GM20000 (cell line): Measurements from ENCODE around the gene KLK3.

Experiments
- DNase-seq: peaks from one replicate; pipeline ENCODE4 v3.0.0; 2012; ENCODE audit warnings: low spot score
- TF ChIP-seq, protein P1 (sequence below): IDR thresholded peaks from 2 replicates; pipeline ENCODE4 v1.5.1; 2012; ENCODE audit warnings: mild to moderate bottlenecking, control low read depth; ENCODE audit errors: extremely low read depth, missing control alignments

KLK3 gene

DNA sequence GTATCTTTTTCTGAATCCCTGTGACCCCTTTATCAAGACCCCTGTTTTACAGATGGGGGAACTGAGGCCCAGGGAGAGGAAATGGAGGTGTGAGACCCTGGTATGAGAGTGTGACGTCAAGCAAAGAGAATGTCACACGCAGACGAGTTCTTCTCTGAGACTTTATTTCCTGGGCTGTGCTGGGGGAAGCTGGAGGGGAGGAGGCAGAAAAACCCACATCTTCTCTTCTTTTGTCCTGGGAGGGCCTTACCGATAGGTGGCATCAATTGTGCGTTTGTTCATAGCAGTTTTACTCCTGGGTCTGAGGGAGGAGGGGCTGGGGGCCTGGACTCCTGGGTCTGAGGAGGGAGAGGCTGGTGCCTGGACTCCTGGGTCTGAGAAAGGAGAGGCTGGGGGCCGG, 16.5 kb upstream of the KLK3 start:
- peak; percentile 72 for DNase-seq
- TF ChIP-seq, protein P1, sequence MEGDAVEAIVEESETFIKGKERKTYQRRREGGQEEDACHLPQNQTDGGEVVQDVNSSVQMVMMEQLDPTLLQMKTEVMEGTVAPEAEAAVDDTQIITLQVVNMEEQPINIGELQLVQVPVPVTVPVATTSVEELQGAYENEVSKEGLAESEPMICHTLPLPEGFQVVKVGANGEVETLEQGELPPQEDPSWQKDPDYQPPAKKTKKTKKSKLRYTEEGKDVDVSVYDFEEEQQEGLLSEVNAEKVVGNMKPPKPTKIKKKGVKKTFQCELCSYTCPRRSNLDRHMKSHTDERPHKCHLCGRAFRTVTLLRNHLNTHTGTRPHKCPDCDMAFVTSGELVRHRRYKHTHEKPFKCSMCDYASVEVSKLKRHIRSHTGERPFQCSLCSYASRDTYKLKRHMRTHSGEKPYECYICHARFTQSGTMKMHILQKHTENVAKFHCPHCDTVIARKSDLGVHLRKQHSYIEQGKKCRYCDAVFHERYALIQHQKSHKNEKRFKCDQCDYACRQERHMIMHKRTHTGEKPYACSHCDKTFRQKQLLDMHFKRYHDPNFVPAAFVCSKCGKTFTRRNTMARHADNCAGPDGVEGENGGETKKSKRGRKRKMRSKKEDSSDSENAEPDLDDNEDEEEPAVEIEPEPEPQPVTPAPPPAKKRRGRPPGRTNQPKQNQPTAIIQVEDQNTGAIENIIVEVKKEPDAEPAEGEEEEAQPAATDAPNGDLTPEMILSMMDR = peak; percentile 46

DNA sequence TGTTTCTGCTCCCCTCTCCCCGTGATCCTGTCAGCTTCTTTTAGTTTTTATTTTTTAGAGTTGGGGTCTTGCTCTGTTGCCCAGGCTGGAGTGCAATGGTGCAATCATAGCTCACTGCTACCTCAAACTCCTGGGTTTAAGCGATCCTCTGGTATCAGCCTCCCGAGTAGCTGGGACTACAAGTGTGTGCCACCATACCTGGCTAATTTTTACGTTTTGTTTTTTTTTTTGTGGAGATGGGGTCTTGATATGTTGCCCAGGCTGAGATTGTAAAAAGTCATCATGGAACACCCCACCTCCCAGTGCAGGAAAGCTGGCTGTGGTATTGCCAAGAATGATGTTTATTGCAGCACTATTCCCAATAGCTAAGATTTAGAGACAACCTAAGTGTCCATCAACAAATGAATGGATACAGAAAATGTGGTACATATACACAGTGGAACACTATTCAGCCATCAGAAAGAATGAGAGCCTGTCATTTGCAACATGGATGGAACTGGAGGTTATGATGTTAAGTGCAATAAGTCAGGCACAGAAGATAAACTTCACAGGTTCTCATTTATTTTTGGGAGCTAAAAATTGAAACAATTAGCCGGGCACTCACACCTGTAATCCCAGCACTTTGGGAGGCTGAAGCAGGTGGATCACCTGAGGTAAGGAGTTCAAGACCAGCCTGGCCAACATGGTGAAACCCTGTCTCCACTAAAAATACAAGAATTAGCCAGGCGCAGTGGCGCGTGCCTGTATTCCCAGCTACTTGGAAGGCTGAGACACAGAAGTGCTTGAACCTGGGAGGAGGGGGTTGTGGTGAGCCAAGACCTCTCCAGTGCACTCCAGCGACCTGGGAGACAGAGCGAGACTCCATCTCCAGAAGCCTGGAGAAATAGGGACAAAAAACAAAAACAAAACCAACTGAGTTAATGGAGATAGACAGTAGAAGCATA, 14.7 kb upstream of the KLK3 start:
- TF ChIP-seq, protein P1 = no peak
- no peak for DNase-seq

DNA sequence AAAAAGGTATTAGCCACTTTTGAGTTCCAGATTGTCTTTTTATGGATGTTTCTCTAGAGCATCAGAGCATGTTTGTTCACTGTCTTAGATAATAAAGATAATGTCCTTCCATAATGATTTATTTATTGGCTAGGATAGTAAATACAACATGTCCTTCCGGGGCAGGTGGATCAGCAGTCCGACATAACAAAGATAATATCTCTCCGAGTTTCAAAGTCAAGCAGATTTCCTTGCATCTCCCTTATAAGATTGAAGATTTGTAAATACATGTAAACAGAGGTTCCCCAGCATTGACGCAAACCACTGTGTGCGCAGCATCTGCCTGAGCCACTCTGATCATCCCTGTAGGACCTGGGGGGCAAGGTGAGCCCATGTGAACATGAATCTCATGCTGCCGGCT, 12.6 kb upstream of the KLK3 start:
- DNase-seq = no peak

DNA sequence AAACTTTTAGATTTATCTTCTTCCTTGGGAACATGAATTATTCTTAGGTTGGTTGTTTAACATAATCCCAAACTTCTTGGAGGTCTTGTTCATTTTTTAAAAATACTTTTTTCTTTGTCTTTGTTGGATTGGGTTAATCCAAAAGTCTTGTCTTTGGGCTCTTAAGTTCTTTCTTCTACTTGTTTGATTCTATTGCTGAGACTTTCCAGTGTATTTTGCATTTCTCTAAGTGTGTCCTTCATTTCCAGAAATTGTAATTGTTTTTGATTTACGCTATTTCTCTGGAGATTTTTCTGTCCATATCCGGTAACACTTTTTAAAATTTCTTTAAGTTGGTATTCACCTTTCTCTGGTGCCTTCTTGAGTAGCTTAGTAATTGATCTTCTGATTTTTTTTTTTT, 11.5 kb upstream of the KLK3 start:
- DNase-seq = no peak
- TF ChIP-seq, protein P1 = no peak

More for the DNA sequence above, 12.6 kb upstream of the KLK3 start:
- TF ChIP-seq, protein P1 = no peak

DNA sequence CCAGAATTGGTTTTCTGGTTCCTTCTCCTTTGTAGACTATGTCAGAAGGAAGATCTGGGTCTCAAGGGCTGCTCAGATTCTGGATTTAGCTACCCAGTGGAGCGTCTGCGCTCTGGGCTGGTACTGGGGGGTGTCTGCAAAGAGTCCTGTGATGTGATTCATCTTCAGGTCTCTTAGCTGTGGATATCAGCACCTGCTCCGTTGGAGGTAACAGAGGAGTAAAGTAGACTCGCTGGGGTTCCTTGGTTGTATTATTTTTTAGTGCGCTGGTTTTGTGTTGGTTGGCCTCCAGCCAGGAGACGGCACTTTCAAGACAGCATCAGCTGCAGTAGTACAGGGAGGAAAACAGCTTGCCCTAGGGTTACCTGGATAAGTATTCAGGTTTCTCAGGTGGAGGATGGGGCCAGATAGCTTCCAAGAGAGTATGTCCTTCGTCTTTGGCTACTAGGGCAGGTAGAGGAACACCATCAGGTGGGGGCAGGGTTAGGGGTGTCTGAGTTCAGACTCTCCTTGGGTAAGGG, 11.0 kb upstream of the KLK3 start:
- TF ChIP-seq, protein P1 = no peak

DNA sequence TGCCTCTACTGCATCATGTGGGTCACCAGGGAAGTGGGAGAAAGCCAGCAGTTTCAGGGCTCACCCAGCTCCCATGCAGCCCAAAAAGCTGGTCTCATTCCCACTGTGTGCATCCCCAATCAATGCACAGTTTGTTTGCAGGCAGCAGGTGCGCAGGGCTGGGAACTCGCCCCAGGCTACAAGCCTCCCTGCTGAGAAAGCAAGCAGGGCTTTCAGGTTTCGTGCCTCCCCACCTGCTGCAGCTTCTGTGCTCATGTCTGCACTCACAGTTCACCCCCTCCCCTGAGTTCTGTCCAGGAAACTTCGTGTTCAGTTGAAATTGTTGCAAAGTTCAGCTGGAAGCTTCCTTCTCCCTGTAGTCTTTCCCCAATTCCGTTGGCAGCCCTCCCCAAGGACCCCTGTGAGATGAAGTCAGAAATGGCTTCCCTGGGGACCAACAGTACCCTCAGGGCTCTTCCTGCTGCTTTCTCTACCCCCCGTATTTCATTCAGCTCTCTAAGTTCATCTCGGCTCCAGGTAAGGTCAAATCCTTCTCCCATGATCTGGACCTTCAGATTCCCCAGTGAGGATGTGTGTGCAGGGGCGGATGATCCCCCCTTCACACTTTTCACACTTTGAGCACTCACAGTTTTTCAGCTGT, 10.3 kb upstream of the KLK3 start:
- TF ChIP-seq, protein P1 = no peak
- no peak for DNase-seq

More for the DNA sequence above, 11.0 kb upstream of the KLK3 start:
- no peak for DNase-seq

DNA sequence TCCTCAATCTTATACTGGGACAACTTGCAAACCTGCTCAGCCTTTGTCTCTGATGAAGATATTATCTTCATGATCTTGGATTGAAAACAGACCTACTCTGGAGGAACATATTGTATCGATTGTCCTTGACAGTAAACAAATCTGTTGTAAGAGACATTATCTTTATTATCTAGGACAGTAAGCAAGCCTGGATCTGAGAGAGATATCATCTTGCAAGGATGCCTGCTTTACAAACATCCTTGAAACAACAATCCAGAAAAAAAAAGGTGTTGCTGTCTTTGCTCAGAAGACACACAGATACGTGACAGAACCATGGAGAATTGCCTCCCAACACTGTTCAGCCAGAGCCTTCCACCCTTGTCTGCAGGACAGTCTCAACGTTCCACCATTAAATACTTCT, 4.0 kb upstream of the KLK3 start:
- TF ChIP-seq, protein P1 = no peak
- DNase-seq = no peak
